Activated CD8-positive, alpha-beta T cell treated with anti-CD3 and anti-CD28 coated beads, Interleukin-2, amount 10 ng/mL, durations not matched to agents 7 days and 5 days (primary cell): ENCODE data around the gene TBC1D5. TPM values are rescaled to one million over a fixed set of nuclear protein-coding genes. Genes with fewer than 3 reads are reported as not detected.
A peak's percentile ranks its signal among the peaks of the same experiment; 100 is the strongest.

Source experiments
- ATAC-seq: fragments of 150-1000 bp; cut with Tn5 transposase; one replicate; pipeline ENCODE4 v1.10.0; 2021; ENCODE audit warnings: moderate library complexity
- CTCF ChIA-PET: fragments of 350-600 bp; sonication (Branson Sonifier 250); formaldehyde crosslinking; loops from one replicate; lab custom pipeline; 2021; ENCODE audit warnings: antibody characterized with exemption; lab: Charles Lee
- POLR2A ChIA-PET: fragments of 350-600 bp; sonication (Branson Sonifier 250); formaldehyde crosslinking; loops from one replicate; lab custom pipeline; 2021; ENCODE audit warnings: antibody characterized with exemption; lab: Charles Lee
- DNase-seq: peaks from one replicate; pipeline ENCODE4 v3.0.0-alpha.2; 2020
- H3K27ac Mint-ChIP-seq: one replicate; pipeline ENCODE4 v1.8.0; 2021; ENCODE audit warnings: mild to moderate bottlenecking, mixed read lengths
- H3K27me3 Mint-ChIP-seq: one replicate; pipeline ENCODE4 v1.8.0; 2021; ENCODE audit warnings: low read depth, mixed read lengths
- H3K36me3 Mint-ChIP-seq: one replicate; pipeline ENCODE4 v1.8.0; 2021; ENCODE audit warnings: low read depth, mixed read lengths
- H3K4me1 Mint-ChIP-seq: one replicate; pipeline ENCODE4 v1.8.0; 2021; ENCODE audit warnings: low read depth, mixed read lengths
- H3K4me3 Mint-ChIP-seq: one replicate; pipeline ENCODE4 v1.8.0; 2021; ENCODE audit warnings: mild to moderate bottlenecking, mixed read lengths
- H3K9me3 Mint-ChIP-seq: one replicate; pipeline ENCODE4 v1.8.0; 2022; ENCODE audit warnings: mixed read lengths; ENCODE audit not compliant: insufficient read depth
- total RNA-seq, 2 experiments: library from RNA; stranded (reverse); gene quantifications; one replicate each; pipeline ENCODE4 v1.2.3, GENCODE V29; 2021

TBC1D5 gene
- total RNA-seq, 2 experiments from 2014 or later = 51.2 to 52.8 TPM

DNA sequence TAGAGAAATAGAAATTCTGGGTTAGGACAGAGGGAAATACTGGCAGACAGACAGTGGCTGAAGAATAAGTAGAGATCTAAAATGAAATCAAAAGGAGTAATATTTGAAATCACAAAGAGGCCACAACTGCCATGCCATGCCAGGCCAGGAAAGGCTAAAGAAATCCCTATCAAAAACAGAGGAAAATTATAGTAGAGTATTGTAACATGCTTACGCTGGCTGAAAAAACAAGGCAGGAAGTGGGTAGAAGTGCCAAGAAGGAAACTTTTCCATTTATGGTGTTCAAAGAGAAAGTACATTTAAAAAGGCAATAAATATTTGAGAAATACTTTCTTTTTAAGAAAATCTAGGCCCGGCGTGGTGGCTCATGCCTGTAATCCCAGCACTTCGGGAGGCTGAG, 442.0 kb downstream of the TBC1D5 start:
- CTCF ChIA-PET = no interaction called here
- Mint-ChIP-seq H3K36me3 (peaks cover 11% of the 10 kb centered on the region), H3K27ac (peak overlapping the region; percentile 7), H3K4me1 (peaks cover 8% of the 10 kb centered on the region), H3K9me3 (no peaks in the 10 kb centered on the region), H3K4me3 (no peak overlapping the region), H3K27me3 (no peaks in the 10 kb centered on the region)
- DNase-seq = no peak
- peak; percentile 19 for ATAC-seq
- POLR2A ChIA-PET = no interaction called here

DNA sequence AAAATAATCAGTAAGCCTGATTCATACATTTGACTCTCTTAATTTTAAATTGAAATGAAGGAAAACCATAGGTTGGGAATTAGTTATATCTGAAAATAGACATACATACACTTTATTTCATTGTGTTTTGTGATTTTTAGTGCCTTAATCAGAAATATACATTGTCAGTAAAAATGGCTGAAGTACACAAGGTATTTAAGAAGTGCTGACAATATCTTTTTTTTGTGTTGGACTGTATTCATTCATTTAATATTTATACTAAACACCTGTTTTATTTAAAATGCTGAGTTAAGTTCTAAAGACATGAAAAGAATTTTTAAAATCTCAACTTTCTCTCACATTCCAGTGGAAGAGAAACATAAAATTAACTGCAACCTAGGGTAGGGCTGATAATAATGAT, 444.4 kb downstream of the TBC1D5 start:
- Mint-ChIP-seq H3K36me3 (peaks cover 11% of the 10 kb centered on the region), H3K27ac (no peak overlapping the region), H3K4me3 (no peak overlapping the region), H3K9me3 (no peaks in the 10 kb centered on the region), H3K4me1 (peaks cover 8% of the 10 kb centered on the region), H3K27me3 (no peaks in the 10 kb centered on the region)
- ChIA-PET POLR2A (no interaction called here), CTCF (no interaction called here)
- no peak for DNase-seq
- no peak for ATAC-seq

DNA sequence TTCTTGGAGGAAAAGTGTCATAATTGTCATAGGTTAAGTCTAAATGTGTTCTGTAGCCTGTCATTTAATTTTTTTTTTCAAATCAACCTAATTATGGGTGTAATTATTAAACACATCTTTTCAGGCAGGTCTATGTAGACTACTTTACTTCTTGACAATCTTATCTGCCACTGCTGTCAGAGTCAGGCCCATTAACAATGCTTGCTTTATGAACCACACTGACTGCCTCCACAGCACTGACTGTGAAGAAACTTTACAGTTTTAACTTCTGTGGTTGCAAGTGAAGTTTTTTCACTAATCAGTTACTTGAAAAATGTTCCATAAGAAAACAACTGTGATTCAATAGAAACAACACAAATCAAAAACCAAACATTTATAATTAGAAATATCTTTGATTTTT, 449.9 kb downstream of the TBC1D5 start:
- ATAC-seq = no peak
- Mint-ChIP-seq H3K4me3 (no peak overlapping the region), H3K36me3 (peaks cover 7% of the 10 kb centered on the region), H3K4me1 (no peaks in the 10 kb centered on the region), H3K27me3 (no peaks in the 10 kb centered on the region), H3K27ac (no peak overlapping the region), H3K9me3 (no peaks in the 10 kb centered on the region)
- ChIA-PET CTCF (interaction anchor here (1.1 kb wide), 1 partner anchor 121 kb away, joined by 3 read pairs; no protein-coding TSS in a partner anchor), POLR2A (no interaction called here)
- no peak for DNase-seq

DNA sequence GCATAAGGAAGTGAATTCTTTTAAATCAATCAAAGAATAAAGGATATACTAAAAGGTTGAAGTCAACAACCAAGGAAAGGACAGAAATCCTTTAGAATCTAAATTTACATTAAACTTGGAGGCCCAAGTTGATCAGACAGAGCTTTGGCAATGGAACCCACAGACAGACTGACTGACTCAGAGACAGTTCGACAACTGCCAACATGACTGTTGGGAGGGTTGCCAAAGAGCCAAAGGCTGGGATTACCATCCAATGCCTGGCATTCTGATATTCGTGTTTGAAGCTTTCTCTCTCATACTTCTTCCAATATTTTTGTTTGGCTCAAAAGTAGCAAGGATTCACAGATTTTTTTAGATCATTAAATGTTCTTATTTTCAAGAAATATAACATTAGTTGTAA, 451.5 kb downstream of the TBC1D5 start:
- no peak for DNase-seq
- ChIA-PET CTCF (no interaction called here), POLR2A (no interaction called here)
- no peaks in the 10 kb centered on the region for H3K9me3 Mint-ChIP-seq
- H3K27me3 Mint-ChIP-seq = no peaks in the 10 kb centered on the region
- no peak overlapping the region for H3K27ac Mint-ChIP-seq
- ATAC-seq = no peak
- peaks cover 7% of the 10 kb centered on the region for H3K36me3 Mint-ChIP-seq
- no peak overlapping the region for H3K4me3 Mint-ChIP-seq
- no peaks in the 10 kb centered on the region for H3K4me1 Mint-ChIP-seq

DNA sequence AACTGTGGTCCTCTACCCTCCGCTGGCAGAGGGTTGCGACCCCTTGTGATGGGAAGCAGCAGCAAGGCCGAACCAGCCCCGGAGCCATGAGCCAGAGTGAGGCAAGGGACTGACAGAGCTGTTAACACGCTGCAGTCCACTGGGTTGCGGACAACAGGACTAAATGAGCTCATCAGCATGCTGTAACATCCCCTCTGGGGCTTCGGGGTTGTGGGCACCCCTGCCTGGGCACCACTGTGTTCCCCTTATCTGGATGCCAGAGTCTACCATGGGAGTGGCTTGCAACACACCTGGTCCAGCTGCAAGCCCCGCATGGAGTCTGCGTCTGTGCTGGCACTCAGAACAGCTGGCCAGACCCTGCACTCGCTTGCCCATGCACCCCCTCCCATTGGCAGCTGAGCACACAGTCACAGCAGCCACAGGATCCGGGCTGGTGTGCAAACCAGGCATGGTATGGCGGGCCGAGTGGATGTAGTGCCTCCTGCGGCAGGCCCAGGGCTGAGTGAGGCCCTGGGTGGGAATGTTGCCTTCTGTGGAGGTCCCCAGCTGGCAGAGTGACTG, 453.5 kb downstream of the TBC1D5 start:
- no peak overlapping the region for H3K27ac Mint-ChIP-seq
- H3K27me3 Mint-ChIP-seq = no peaks in the 10 kb centered on the region
- no peak for DNase-seq
- POLR2A ChIA-PET = no interaction called here
- no peak overlapping the region for H3K4me3 Mint-ChIP-seq
- peaks cover 7% of the 10 kb centered on the region for H3K36me3 Mint-ChIP-seq
- H3K9me3 Mint-ChIP-seq = no peaks in the 10 kb centered on the region
- ATAC-seq = no peak
- CTCF ChIA-PET = interaction anchor here (0.7 kb wide), 1 partner anchor 124 kb away, joined by 4 read pairs; no protein-coding TSS in a partner anchor
- no peaks in the 10 kb centered on the region for H3K4me1 Mint-ChIP-seq

DNA sequence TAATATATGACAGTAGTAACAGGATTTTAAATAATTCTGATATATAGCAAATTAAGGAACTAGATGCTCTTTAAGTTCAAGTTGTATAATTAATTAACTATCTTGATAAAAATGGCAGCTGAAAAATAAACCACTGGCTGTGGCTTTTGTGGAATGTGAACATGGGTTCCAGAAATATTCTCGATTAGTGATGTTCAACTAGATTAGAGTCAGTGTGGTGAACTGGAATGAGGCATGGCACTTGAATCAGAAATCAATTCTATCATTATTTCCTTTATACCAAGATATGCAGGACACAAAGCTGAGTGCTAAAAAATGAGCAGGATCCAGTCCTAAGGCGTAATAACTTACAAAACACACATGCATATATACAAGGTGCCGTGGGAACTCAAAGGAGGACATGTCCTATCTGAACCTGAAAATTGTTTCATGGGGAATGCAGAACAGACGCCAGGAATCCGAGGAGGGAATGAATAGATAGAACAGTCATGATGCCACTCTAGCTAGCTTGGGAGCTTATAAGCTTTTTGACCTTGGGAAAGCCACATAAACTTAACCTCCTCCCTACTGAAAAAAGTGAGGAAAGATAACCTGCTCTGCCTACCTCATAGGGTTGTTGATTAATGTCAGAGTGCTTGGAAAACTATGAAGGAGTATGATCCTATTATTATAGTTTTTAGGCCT, 455.3 kb downstream of the TBC1D5 start:
- Mint-ChIP-seq H3K9me3 (no peaks in the 10 kb centered on the region), H3K4me3 (no peak overlapping the region), H3K36me3 (peaks cover 7% of the 10 kb centered on the region), H3K4me1 (no peaks in the 10 kb centered on the region), H3K27ac (no peak overlapping the region), H3K27me3 (no peaks in the 10 kb centered on the region)
- POLR2A ChIA-PET = no interaction called here
- no peak for ATAC-seq
- CTCF ChIA-PET = no interaction called here
- no peak for DNase-seq

DNA sequence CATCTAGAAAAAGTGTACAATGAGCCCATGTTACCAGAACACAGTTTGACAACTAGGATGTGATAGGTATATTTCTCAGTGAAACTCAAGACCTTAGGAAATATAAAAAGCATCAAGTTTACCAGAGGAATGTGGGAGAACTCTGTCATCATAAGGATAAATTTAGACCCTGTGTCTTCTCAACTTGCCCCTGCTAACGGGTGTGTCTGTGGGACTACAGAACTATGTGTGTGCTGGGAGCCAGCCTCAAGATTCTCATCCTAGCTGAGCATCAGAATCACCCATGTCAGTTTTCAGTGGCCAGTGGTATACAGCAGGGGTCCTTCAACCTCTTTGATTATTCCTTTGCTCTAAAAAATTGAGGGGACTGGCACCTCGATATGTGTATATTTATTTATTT, 464.4 kb downstream of the TBC1D5 start:
- CTCF ChIA-PET = no interaction called here

DNA sequence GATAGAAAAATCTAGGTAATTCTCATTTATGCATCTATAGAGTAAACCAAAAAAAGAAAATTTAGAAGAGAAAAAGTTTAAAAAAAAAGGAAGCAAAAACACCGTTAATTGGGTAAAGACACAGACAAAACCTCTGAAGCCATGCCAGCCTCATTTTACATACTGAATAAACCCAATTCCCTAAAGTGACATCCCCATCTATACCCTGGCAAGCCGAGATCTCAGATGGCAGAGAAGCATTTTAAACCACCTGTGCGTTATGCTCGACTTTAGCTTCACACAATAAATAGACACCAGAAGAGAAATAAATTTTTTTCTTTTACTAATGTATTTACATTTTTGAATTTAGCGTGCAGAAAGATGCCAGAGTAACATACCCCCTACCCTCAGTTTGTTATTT, 475.6 kb downstream of the TBC1D5 start:
- no peaks in the 10 kb centered on the region for H3K9me3 Mint-ChIP-seq
- H3K36me3 Mint-ChIP-seq = no peaks in the 10 kb centered on the region
- ChIA-PET POLR2A (no interaction called here), CTCF (no interaction called here)
- no peak overlapping the region for H3K4me3 Mint-ChIP-seq
- H3K4me1 Mint-ChIP-seq = no peaks in the 10 kb centered on the region
- ATAC-seq (no peak), DNase-seq (no peak)
- H3K27ac Mint-ChIP-seq = no peak overlapping the region
- no peaks in the 10 kb centered on the region for H3K27me3 Mint-ChIP-seq

More for the DNA sequence above, 464.4 kb downstream of the TBC1D5 start:
- Mint-ChIP-seq H3K27me3 (no peaks in the 10 kb centered on the region), H3K4me3 (no peak overlapping the region), H3K36me3 (no peaks in the 10 kb centered on the region), H3K27ac (no peak overlapping the region), H3K9me3 (no peaks in the 10 kb centered on the region), H3K4me1 (no peaks in the 10 kb centered on the region)
- no peak for ATAC-seq
- no peak for DNase-seq
- POLR2A ChIA-PET = no interaction called here

DNA sequence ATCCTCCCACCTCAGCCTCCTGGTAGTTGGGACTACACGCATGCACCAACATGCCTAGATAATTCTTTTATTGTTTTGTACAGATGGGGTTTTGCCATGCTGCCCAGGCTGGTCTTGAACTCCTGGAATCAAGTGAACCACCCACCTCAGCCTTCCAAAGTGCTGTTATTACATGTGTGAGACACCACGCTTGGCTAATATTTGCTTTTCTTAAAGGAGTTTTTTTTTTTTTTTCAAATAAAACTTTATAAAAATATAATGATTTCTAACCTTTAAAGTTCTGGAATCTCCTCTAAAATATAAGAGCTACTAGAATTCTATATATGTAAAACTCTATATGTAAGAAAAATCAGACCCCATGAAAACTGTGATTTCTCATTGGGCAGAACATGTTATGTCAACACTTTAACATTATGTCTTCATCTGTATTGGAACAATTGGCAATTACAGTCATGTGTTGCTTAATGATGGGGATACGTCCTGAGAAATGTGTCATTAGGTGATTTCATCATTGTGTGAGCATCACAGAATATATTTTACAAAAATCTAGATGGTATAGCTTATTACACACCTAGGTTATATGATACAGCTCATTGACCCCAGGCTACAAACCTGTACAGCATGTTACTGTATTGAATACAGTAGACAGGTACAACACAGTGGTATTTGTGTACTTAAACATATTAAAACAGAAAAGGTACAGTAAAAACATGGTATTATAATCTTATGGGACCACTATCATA, 480.6 kb downstream of the TBC1D5 start:
- H3K36me3 Mint-ChIP-seq = no peaks in the 10 kb centered on the region
- no peaks in the 10 kb centered on the region for H3K9me3 Mint-ChIP-seq
- POLR2A ChIA-PET = interaction anchor here (0.6 kb wide), 1 partner anchor 38 kb away, joined by 3 read pairs; no protein-coding TSS in a partner anchor
- no peaks in the 10 kb centered on the region for H3K27me3 Mint-ChIP-seq
- DNase-seq (no peak), ATAC-seq (no peak)
- no peak overlapping the region for H3K27ac Mint-ChIP-seq
- H3K4me1 Mint-ChIP-seq = no peaks in the 10 kb centered on the region
- CTCF ChIA-PET = interaction anchor here (1.0 kb wide), 1 partner anchor 152 kb away, joined by 4 read pairs; no protein-coding TSS in a partner anchor
- H3K4me3 Mint-ChIP-seq = no peak overlapping the region

DNA sequence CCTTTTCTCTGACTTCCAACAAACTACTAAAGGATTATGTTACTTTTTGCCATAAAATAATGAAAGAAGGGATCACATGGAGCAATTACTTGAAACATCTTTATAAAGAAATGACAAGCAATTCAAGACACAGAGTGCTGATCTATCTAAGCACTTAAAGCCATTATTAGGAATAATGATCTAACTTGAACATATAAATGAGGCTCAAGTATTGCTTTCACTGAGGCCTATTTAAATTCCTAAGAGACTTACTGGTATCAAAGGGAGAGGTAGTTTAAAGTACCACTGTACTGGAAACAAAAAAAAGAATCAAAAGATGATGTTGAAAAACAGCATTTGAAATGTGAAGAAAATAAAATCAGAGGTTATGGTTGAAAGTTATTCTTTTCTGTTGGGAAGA, 482.2 kb downstream of the TBC1D5 start:
- Mint-ChIP-seq H3K4me3 (no peak overlapping the region), H3K36me3 (no peaks in the 10 kb centered on the region), H3K9me3 (no peaks in the 10 kb centered on the region), H3K27ac (no peak overlapping the region), H3K27me3 (no peaks in the 10 kb centered on the region), H3K4me1 (no peaks in the 10 kb centered on the region)
- no peak for DNase-seq
- CTCF ChIA-PET = interaction anchor here (0.9 to 1.2 kb wide), 7 partner anchors 150 to 659 kb away, joined by 3 to 10 read pairs (median 4); no protein-coding TSS in a partner anchor
- POLR2A ChIA-PET = no interaction called here
- no peak for ATAC-seq

DNA sequence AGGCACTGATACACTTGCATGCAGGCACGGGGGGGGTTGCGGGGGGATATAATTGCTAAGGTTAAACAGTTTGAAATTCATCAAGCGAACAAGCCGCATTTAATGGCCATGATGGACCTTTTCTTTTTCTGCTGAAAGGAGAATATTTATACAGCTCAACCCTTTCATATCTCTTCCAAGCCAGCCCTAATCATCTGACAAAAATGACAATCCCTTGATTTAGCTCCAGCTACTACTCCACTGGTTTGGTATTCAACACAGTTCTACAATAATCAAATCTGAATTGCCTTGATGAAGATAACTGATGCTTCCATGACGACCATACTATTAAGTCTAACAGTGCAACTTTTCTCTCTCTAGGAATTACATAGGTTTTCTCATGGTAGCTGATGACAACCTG, 482.7 kb downstream of the TBC1D5 start:
- peaks cover 3% of the 10 kb centered on the region for H3K36me3 Mint-ChIP-seq
- no peaks in the 10 kb centered on the region for H3K4me1 Mint-ChIP-seq
- POLR2A ChIA-PET = interaction anchor here (0.6 to 0.7 kb wide), 2 partner anchors 44 to 76 kb away, joined by 3 read pairs; no protein-coding TSS in a partner anchor
- ATAC-seq = no peak
- DNase-seq = no peak
- no peak overlapping the region for H3K4me3 Mint-ChIP-seq
- no peaks in the 10 kb centered on the region for H3K9me3 Mint-ChIP-seq
- no peaks in the 10 kb centered on the region for H3K27me3 Mint-ChIP-seq
- H3K27ac Mint-ChIP-seq = no peak overlapping the region
- CTCF ChIA-PET = interaction anchor here (0.9 to 1.2 kb wide), 7 partner anchors 150 to 658 kb away, joined by 3 to 10 read pairs (median 4); no protein-coding TSS in a partner anchor
